ENCODE results near the gene SERPINB5. TPM values are rescaled to one million over a fixed set of nuclear protein-coding genes. Genes with fewer than 3 reads are reported as not detected.

SERPINB5 gene
- total RNA-seq, 1 donor from 2014 or later: not detected

GRCh38 chr18:63454497-63454896, 22.3 kb upstream of the SERPINB5 start:
- H3K27me3 Mint-ChIP-seq (ENCODE audit: low read depth): no peaks in the 10 kb centered on the region
- H3K36me3 Mint-ChIP-seq (ENCODE audit: low read depth): no peaks in the 10 kb centered on the region

DNA sequence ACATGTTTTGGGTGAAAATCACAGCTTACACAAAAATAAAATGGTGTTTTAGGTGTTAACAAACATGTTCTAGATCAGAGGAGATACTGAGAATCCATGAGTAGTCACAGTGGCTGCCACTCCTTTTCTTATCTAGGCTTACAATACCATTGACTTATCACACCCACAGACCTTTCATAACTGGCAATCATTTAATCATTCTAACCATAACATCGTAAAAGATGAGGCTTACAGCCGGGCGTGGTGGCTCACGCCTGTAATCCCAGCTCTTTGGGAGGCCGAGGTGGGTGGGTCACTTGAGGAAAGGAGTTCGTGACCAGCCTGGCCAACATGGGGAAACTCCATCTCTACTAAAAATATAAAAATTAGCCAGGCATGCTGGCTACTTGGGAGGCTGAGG, 18.8 kb upstream of the SERPINB5 start:
- TF ChIP-seq CTCF (conservative IDR thresholded peaks at IDR 0.05): no peak
- H3K27ac Mint-ChIP-seq (ENCODE audit: unreplicated experiment): no peak overlapping the region
- no peak overlapping the region for H3K4me3 Mint-ChIP-seq
- no peaks in the 10 kb centered on the region for H3K4me1 Mint-ChIP-seq
- no peaks in the 10 kb centered on the region for H3K36me3 Mint-ChIP-seq (ENCODE audit: low read depth)
- H3K9me3 Mint-ChIP-seq: no peaks in the 10 kb centered on the region
- H3K27me3 Mint-ChIP-seq (ENCODE audit: low read depth): no peaks in the 10 kb centered on the region
- DNase-seq (ENCODE audit: low read depth, low spot score): no peak

More at GRCh38 chr18:63454497-63454896, 22.3 kb upstream of the SERPINB5 start:
- Mint-ChIP-seq H3K4me1 (peaks cover 8% of the 10 kb centered on the region), H3K4me3 (no peak overlapping the region), H3K27ac (ENCODE audit: unreplicated experiment) (no peak overlapping the region), H3K9me3 (no peaks in the 10 kb centered on the region)
- no peak for DNase-seq (ENCODE audit: low read depth, low spot score)
- TF ChIP-seq CTCF (conservative IDR thresholded peaks at IDR 0.05): no peak

DNA sequence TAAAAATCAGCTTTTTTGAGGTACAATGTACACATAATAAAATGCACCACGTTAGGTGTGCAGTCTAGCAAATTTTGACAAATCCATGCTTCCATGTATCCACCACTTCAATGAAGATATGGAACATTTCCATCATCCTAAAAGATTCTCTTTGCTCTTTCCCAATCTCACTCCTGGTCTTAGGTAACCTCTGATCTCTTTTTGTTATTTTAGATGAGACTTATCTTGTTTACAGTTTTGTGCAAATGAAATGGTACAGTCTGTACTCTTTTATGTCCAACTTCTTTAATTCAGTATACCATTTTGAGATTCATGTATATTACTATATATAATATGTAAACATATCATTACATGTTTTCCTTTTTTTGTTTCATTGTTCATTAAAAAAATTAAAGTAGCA, 16.3 kb upstream of the SERPINB5 start:
- no peak for TF ChIP-seq CTCF (conservative IDR thresholded peaks at IDR 0.05)
- H3K27ac Mint-ChIP-seq (ENCODE audit: unreplicated experiment): no peak overlapping the region
- peaks cover 5% of the 10 kb centered on the region for H3K27me3 Mint-ChIP-seq (ENCODE audit: low read depth)
- H3K4me1 Mint-ChIP-seq: no peaks in the 10 kb centered on the region
- no peak for DNase-seq (ENCODE audit: low read depth, low spot score)
- no peaks in the 10 kb centered on the region for H3K36me3 Mint-ChIP-seq (ENCODE audit: low read depth)
- no peaks in the 10 kb centered on the region for H3K9me3 Mint-ChIP-seq
- H3K4me3 Mint-ChIP-seq: no peak overlapping the region

DNA sequence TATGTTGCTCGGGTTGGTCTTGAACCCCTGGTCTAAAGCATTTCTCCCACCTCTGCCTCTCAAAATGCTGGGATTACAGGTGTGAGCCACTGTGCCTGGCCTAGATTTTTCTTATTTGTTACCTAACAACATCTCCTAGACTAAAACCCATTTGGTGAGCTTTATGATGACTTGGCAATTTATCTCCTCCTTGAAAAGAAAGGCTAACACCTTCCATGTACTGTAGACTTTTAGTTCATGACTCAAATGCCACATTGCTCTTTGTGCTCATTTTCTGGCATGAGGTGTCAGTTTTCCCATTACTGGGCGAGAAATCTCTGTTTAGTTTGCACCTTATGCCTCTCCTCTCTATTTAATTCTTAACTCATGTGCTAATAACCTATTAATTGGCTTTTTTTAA, 12.3 kb upstream of the SERPINB5 start:
- H3K4me3 Mint-ChIP-seq: no peak overlapping the region
- no peak for TF ChIP-seq CTCF (conservative IDR thresholded peaks at IDR 0.05)
- no peak overlapping the region for H3K27ac Mint-ChIP-seq (ENCODE audit: unreplicated experiment)
- H3K36me3 Mint-ChIP-seq (ENCODE audit: low read depth): no peaks in the 10 kb centered on the region
- no peaks in the 10 kb centered on the region for H3K9me3 Mint-ChIP-seq
- no peaks in the 10 kb centered on the region for H3K4me1 Mint-ChIP-seq
- DNase-seq (ENCODE audit: low read depth, low spot score): no peak
- peaks cover 5% of the 10 kb centered on the region for H3K27me3 Mint-ChIP-seq (ENCODE audit: low read depth)

DNA sequence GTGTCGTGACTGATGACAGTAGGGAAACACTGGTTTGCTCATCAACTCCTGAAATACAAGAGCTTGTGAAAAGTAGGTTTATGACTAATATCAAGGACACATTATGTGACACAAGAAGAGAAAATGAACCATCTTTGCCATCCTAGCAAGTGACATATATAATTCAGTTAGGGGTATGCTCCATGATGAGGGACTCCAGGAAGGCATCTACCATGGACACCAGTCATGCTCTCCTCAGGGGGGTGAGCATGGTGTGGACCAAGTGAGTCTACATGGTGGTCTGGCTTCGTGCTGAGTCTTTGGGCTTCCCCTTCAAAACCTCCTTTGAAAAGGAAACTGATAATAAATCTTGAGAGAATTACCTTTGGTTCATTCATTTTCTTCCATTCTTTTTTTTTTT, 11.7 kb upstream of the SERPINB5 start:
- no peak overlapping the region for H3K4me3 Mint-ChIP-seq
- TF ChIP-seq CTCF (conservative IDR thresholded peaks at IDR 0.05): no peak
- DNase-seq (ENCODE audit: low read depth, low spot score): no peak
- peaks cover 5% of the 10 kb centered on the region for H3K27me3 Mint-ChIP-seq (ENCODE audit: low read depth)
- no peaks in the 10 kb centered on the region for H3K36me3 Mint-ChIP-seq (ENCODE audit: low read depth)
- H3K9me3 Mint-ChIP-seq: no peaks in the 10 kb centered on the region
- no peak overlapping the region for H3K27ac Mint-ChIP-seq (ENCODE audit: unreplicated experiment)
- H3K4me1 Mint-ChIP-seq: no peaks in the 10 kb centered on the region

- Mint-ChIP-seq H3K4me1 (peaks cover 4% of the 10 kb centered on the region), H3K9me3 (no peaks in the 10 kb centered on the region)
- no peak for DNase-seq (ENCODE audit: low read depth, low spot score)
Observed at GRCh38 chr18:63467699-63468098, 9.1 kb upstream of the SERPINB5 start.

More at GRCh38 chr18:63467699-63468098, 9.1 kb upstream of the SERPINB5 start:
- Mint-ChIP-seq H3K27ac (ENCODE audit: unreplicated experiment) (no peak overlapping the region), H3K36me3 (ENCODE audit: low read depth) (no peaks in the 10 kb centered on the region), H3K4me3 (no peak overlapping the region), H3K27me3 (ENCODE audit: low read depth) (peaks cover 5% of the 10 kb centered on the region)
- TF ChIP-seq CTCF (conservative IDR thresholded peaks at IDR 0.05): no peak

Measured in neural crest cell (in vitro differentiated cells).